Fibroblast of lung (primary cell): ENCODE measurements around the gene SLK.

Experiments used
- CTCF ChIP-seq, 2 donors: IDR thresholded peaks in 1 of 2; conservative IDR thresholded peaks in 1 of 2; 1 replicate in 1 of 2; 2 replicates in 1 of 2; pipeline ENCODE4 v1.5.1; 2011 to 2012; ENCODE audit warnings: low read length in 2 of 2, control low read depth in 1 of 2, inconsistent platforms in 1 of 2, low read depth in 1 of 2, mild to moderate bottlenecking in 1 of 2
- EZH2 ChIP-seq: IDR thresholded peaks from 2 replicates; pipeline ENCODE4 v1.5.1; 2012; ENCODE audit warnings: low read length, control low read depth, mild to moderate bottlenecking; ENCODE audit errors: missing control alignments

- TF ChIP-seq CTCF (conservative IDR thresholded peaks at IDR 0.05 in 1 of 2, IDR thresholded peaks at IDR 0.05 in 1 of 2; ENCODE audit: low read depth in 1 of 2, low read length in 2 of 2) (no peak), EZH2 (no peak)
These were observed 49.5 kb upstream of the SLK start for GRCh38 chr10:103917302-103918052.
